Measurements from ENCODE around the gene TFB2M.

- TF ChIP-seq TAF1 (IDR thresholded peaks at IDR 0.05; ENCODE audit: borderline replicate concordance, insufficient read depth, low read length) = no peak
- TF ChIP-seq SIN3A (IDR thresholded peaks at IDR 0.05; ENCODE audit: borderline replicate concordance, insufficient read depth, low read length) = no peak
- no peak for TF ChIP-seq POLR2AphosphoS5 (IDR thresholded peaks at IDR 0.05; ENCODE audit: low read depth, low read length)
- TF ChIP-seq REST (IDR thresholded peaks at IDR 0.05; ENCODE audit: insufficient read depth in 1 of 2, low read depth in 2 of 2, low read length in 2 of 2) = no peak
- TF ChIP-seq FOXP2 (optimal IDR thresholded peaks at IDR 0.05; ENCODE audit: borderline replicate concordance, extremely low read depth, extremely low read length, insufficient read depth) = no peak
These were observed 15.7 kb downstream of the TFB2M start for GRCh38 chr1:246550402-246550801.

All from PFSK-1 (cell line).